H9 (cell line): ENCODE data around the gene RAB6B. TPM values are rescaled to one million over a fixed set of nuclear protein-coding genes. Genes with fewer than 3 reads are reported as not detected.

Experiments used
- DNase-seq: peaks from one replicate; pipeline ENCODE4 v3.0.0-alpha.2; 2017
- H2AFZ ChIP-seq: one replicate; pipeline ENCODE4 v1.6.1; 2013; ENCODE audit warnings: mild to moderate bottlenecking, low read length, control low read depth, moderate library complexity
- H2AK5ac ChIP-seq: 2 replicates; pipeline ENCODE4 v1.6.1; 2013; ENCODE audit warnings: low read length, control low read depth, mixed read lengths; ENCODE audit not compliant: insufficient read length
- H2BK120ac ChIP-seq: one replicate; pipeline ENCODE4 v1.6.1; 2013; ENCODE audit warnings: low read depth, mild to moderate bottlenecking, low read length, control low read depth, inconsistent platforms; ENCODE audit not compliant: poor library complexity, severe bottlenecking
- H2BK12ac ChIP-seq: 2 replicates; pipeline ENCODE4 v1.6.1; 2013; ENCODE audit warnings: low read length, control low read depth, mixed read lengths, low read depth; ENCODE audit not compliant: insufficient read length
- H2BK15ac ChIP-seq: 2 replicates; pipeline ENCODE4 v1.6.1; 2013; ENCODE audit warnings: low read depth, low read length, control low read depth
- H2BK20ac ChIP-seq: one replicate; pipeline ENCODE4 v1.6.1; 2013; ENCODE audit warnings: low read depth, mild to moderate bottlenecking, low read length, control low read depth, inconsistent platforms; ENCODE audit not compliant: poor library complexity, severe bottlenecking
- H2BK5ac ChIP-seq: 2 replicates; pipeline ENCODE4 v1.6.1; 2013; ENCODE audit warnings: low read length, control low read depth, mixed read lengths; ENCODE audit not compliant: insufficient read length
- H3K14ac ChIP-seq: 2 replicates; pipeline ENCODE4 v1.6.1; 2013; ENCODE audit warnings: low read length, control low read depth; ENCODE audit not compliant: insufficient read depth
- H3K18ac ChIP-seq: 2 replicates; pipeline ENCODE4 v1.6.1; 2013; ENCODE audit warnings: low read depth, mild to moderate bottlenecking, mixed read lengths, low read length, control low read depth; ENCODE audit not compliant: insufficient read length
- H3K23ac ChIP-seq: 2 replicates; pipeline ENCODE4 v1.6.1; 2013; ENCODE audit warnings: low read length, control low read depth, mixed read lengths, low read depth; ENCODE audit not compliant: insufficient read length
- H3K23me2 ChIP-seq: 2 replicates; pipeline ENCODE4 v1.6.1; 2013; ENCODE audit warnings: low read depth, mild to moderate bottlenecking, mixed read lengths, low read length, control low read depth; ENCODE audit not compliant: insufficient read length, poor library complexity, severe bottlenecking
- H3K27ac ChIP-seq: 2 replicates; pipeline ENCODE4 v1.5.1; 2013; ENCODE audit warnings: low read length, control low read depth, mixed read lengths, low read depth; ENCODE audit not compliant: insufficient read length
- H3K27me3 ChIP-seq: 2 replicates; pipeline ENCODE4 v1.6.1; 2013; ENCODE audit warnings: low read length, control low read depth, inconsistent platforms; ENCODE audit not compliant: insufficient read depth
- H3K4ac ChIP-seq: 2 replicates; pipeline ENCODE4 v1.6.1; 2013; ENCODE audit warnings: low read depth, mild to moderate bottlenecking, control low read depth, inconsistent platforms, low read length, moderate library complexity
- H3K4me1 ChIP-seq: 2 replicates; pipeline ENCODE4 v1.6.1; 2013; ENCODE audit warnings: low read length, control low read depth, inconsistent platforms; ENCODE audit not compliant: insufficient read depth
- H3K4me2 ChIP-seq: 2 replicates; pipeline ENCODE4 v1.6.1; 2013; ENCODE audit warnings: low read length, control low read depth, mixed read lengths; ENCODE audit not compliant: insufficient read length, insufficient read depth
- H3K56ac ChIP-seq: 2 replicates; pipeline ENCODE4 v1.6.1; 2013; ENCODE audit warnings: low read depth, mild to moderate bottlenecking, mixed read lengths, low read length, control low read depth; ENCODE audit not compliant: insufficient read length
- H3K79me1 ChIP-seq: 2 replicates; pipeline ENCODE4 v1.6.1; 2013; ENCODE audit warnings: low read depth, mild to moderate bottlenecking, moderate library complexity, low read length, control low read depth, inconsistent platforms; ENCODE audit not compliant: insufficient read depth, poor library complexity, severe bottlenecking
- H3K79me2 ChIP-seq: 2 replicates; pipeline ENCODE4 v1.6.1; 2013; ENCODE audit warnings: low read length, control low read depth, inconsistent platforms; ENCODE audit not compliant: insufficient read depth
- H3K9ac ChIP-seq: 2 replicates; pipeline ENCODE4 v1.6.1; 2013; ENCODE audit warnings: low read length, control low read depth, mixed read lengths; ENCODE audit not compliant: insufficient read length; ENCODE audit errors: extremely low read depth
- H3K9me3 ChIP-seq: one replicate; pipeline ENCODE4 v1.6.1; 2013; ENCODE audit warnings: low read depth, low read length, inconsistent platforms; ENCODE audit not compliant: control insufficient read depth
- H3T11ph ChIP-seq: one replicate; pipeline ENCODE4 v1.6.1; 2013; ENCODE audit warnings: mild to moderate bottlenecking, low read length, control low read depth, inconsistent platforms
- H4K20me1 ChIP-seq: one replicate; pipeline ENCODE4 v1.6.1; 2013; ENCODE audit not compliant: control insufficient read depth, insufficient read length, insufficient read depth
- H4K5ac ChIP-seq: 2 replicates; pipeline ENCODE4 v1.6.1; 2013; ENCODE audit warnings: low read depth, mild to moderate bottlenecking, mixed read lengths, low read length, control low read depth; ENCODE audit not compliant: insufficient read length
- H4K8ac ChIP-seq: replicated peaks from 2 replicates; pipeline ENCODE4 v1.6.1; 2013; ENCODE audit warnings: low read length, control low read depth, mixed read lengths, low read depth; ENCODE audit not compliant: insufficient read length
- H4K91ac ChIP-seq: 2 replicates; pipeline ENCODE4 v1.6.1; 2013; ENCODE audit warnings: low read depth, mild to moderate bottlenecking, moderate library complexity, mixed read lengths, low read length, control low read depth; ENCODE audit not compliant: insufficient read length
- H3K27ac Mint-ChIP-seq, 3 experiments: 2 replicates in 2 of 3; 3 replicates in 1 of 3; pipeline ENCODE4 v1.8.0; 2020 to 2021; ENCODE audit warnings: mixed read lengths in 3 of 3, mild to moderate bottlenecking in 1 of 3, moderate library complexity in 1 of 3
- H3K27me3 Mint-ChIP-seq: 2 replicates; pipeline ENCODE4 v1.8.0; 2021; ENCODE audit warnings: low read depth, mild to moderate bottlenecking, moderate library complexity, mixed read lengths
- H3K36me3 Mint-ChIP-seq, 3 experiments: 2 replicates in 2 of 3; 3 replicates in 1 of 3; pipeline ENCODE4 v1.8.0; 2020 to 2021; ENCODE audit warnings: low read depth in 3 of 3, mixed read lengths in 3 of 3; ENCODE audit not compliant: insufficient read depth in 1 of 3
- H3K4me1 Mint-ChIP-seq, 2 experiments: 2 replicates each; pipeline ENCODE4 v1.8.0; 2020; ENCODE audit warnings: mixed read lengths in 2 of 2
- H3K4me3 Mint-ChIP-seq, 2 experiments: 2 replicates in 1 of 2; 3 replicates in 1 of 2; pipeline ENCODE4 v1.8.0; 2020 to 2021; ENCODE audit warnings: mild to moderate bottlenecking in 2 of 2, mixed read lengths in 2 of 2, moderate library complexity in 1 of 2
- H3K9me3 Mint-ChIP-seq, 2 experiments: 2 replicates in 1 of 2; 3 replicates in 1 of 2; pipeline ENCODE4 v1.8.0; 2020; ENCODE audit warnings: mild to moderate bottlenecking in 2 of 2, mixed read lengths in 2 of 2, moderate library complexity in 1 of 2
- CTCF ChIP-seq: fragments of 200-600 bp; sonication (generic); conservative IDR thresholded peaks from 3 replicates; pipeline ENCODE4 v1.8.0; 2021; ENCODE audit warnings: antibody characterized with exemption, mild to moderate bottlenecking
- WGBS: extraction: QIAGEN DNeasy Blood & Tissue Kit; methylation state at CpG from one replicate; pipeline ENCODE4 v1.1.7; 2013; ENCODE audit warnings: missing lambda C conversion rate, low lambda C conversion rate, mixed read lengths; ENCODE audit not compliant: insufficient read length; ENCODE audit errors: extremely low coverage; 5-methylcytosine and 5-hydroxymethylcytosine counted together
- total RNA-seq: library from RNA; stranded (reverse); gene quantifications from 2 replicates; pipeline ENCODE4 v1.2.1, GENCODE V29; 2021

RAB6B gene
- total RNA-seq, 1 experiment from 2014 or later: 12.3 TPM

DNA sequence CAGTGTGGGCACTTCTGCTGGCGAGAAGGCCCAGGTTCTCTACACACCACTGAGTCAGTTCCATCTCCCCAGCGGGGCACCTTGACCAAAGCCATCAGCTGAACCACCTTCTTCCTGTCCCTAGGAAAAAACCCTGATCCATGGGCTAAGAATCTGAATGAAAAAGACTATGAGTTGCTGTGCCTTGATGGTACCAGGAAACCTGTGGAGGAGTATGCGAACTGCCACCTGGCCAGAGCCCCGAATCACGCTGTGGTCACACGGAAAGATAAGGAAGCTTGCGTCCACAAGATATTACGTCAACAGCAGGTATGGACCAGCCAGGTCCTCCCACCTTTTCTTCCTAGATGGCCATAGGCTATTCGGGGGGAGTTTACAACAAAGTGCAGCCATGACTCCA lies 120.4 kb downstream of the RAB6B start:
- Mint-ChIP-seq H3K27ac (no peak overlapping the region), H3K4me3 (no peak overlapping the region), H3K36me3 (no peaks in the 10 kb centered on the region; a peak in 1 of 7 replicates), H3K4me1 (peaks cover 13 to 14% of the 10 kb centered on the region in 2 experiments), H3K9me3 (no peaks in the 10 kb centered on the region; a peak in 1 of 5 replicates), H3K27me3 (peaks cover 15% of the 10 kb centered on the region)
- TF ChIP-seq CTCF: no peak
- Histone ChIP-seq H3T11ph (no peak overlapping the region), H3K4ac (no peak overlapping the region), H2AK5ac (no peak overlapping the region), H3K27me3 (no peaks in the 10 kb centered on the region), H2BK15ac (no peak overlapping the region), H2AFZ (no peak overlapping the region), H3K79me1 (no peaks in the 10 kb centered on the region), H4K91ac (no peak overlapping the region), H4K5ac (no peak overlapping the region), H2BK5ac (no peak overlapping the region), H3K18ac (no peak overlapping the region), H3K4me2 (no peak overlapping the region), H2BK12ac (no peak overlapping the region), H4K20me1 (no peaks in the 10 kb centered on the region), H3K9ac (no peak overlapping the region), H3K23ac (no peak overlapping the region), H3K23me2 (no peaks in the 10 kb centered on the region), H3K4me1 (no peaks in the 10 kb centered on the region; the same call in 1 of the 2 replicates), H3K9me3 (no peaks in the 10 kb centered on the region), H3K79me2 (no peaks in the 10 kb centered on the region), H3K14ac (no peak overlapping the region), H2BK20ac (no peak overlapping the region), H3K56ac (no peak overlapping the region), H2BK120ac (no peak overlapping the region), H4K8ac (no peak overlapping the region), H3K27ac (no peak overlapping the region)
- no peak for DNase-seq
- WGBS: no CpG with 5 or more reads among the region's 9 CpGs

Other genes starting within 250 kb of the RAB6B start
- 47.4 and 51.5 TPM in 2 replicates for gene TOPBP1, start 233.9 kb downstream of the RAB6B start, total RNA-seq
- gene TF, start 149.5 kb downstream of the RAB6B start, total RNA-seq: 0.09 and 0.18 TPM in 2 replicates
- 53.7 and 54.8 TPM in 2 replicates for gene SRPRB, start 90.1 kb downstream of the RAB6B start, total RNA-seq
- gene SLCO2A1, start 134.0 kb upstream of the RAB6B start, total RNA-seq: 0.68 and 0.98 TPM in 2 replicates